ENCODE results near the gene RND2. TPM values are rescaled to one million over a fixed set of nuclear protein-coding genes. Genes with fewer than 3 reads are reported as not detected.

The RND2 gene
- total and polyA plus RNA-seq, 9 of the 15 experiments (the other 6 are each of a cell fraction or from before 2014, with no cell fraction given) = 0.15 to 1.9 (median 0.98) TPM

DNA sequence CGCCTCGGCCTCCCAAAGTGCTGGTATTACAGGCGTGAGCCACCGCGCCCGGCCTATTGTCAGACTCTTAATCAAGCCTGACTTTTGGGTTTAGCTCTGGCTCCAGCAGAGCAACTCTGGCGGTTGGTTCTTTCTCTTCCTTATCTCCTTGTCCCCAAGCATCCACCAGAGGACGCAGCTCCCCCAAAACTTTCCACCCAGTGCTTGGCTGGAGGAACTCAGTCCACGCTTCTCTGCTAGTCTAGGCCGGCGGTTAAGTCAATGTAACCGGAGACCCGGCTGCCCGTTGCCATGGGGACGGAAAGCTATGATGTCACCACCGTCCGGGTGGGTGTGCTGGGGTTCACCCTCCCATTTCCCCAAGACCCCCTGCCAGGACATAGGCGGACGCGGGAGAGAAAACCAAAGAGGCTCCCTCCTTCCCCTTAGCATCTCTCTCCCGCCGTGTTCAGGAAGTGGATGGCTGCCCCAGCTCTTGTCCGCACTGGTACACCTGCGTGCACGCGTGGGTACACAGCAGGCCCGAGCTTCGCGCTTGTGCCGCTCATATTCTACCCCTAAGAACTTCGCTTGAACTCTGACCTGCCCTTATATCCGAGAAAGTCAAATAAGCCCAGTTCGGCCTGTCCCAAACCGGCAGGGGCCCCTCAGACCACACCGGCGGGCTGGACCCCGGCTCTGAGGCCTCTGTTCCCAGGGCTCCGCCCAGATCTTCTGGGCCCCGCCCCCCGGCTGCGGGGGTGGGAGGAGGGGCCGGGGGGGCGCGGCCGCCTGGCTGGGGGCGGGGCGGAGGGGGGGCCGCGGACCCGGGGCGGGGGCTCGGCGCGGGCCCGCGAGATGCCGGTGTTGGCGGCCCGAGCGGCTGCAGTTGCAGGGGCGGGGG lies at the start of gene RND2 (continued):
- TF ChIP-seq MBD2 (IDR thresholded peaks at IDR 0.05; ENCODE audit: borderline replicate concordance, low read depth) (peak; percentile 44; the same call in 1 of the 2 replicates), ZFP36 (IDR thresholded peaks at IDR 0.05; ENCODE audit: low read depth, low read length, partially characterized antibody) (peak; percentile 53), CBX1 (IDR thresholded peaks at IDR 0.05; ENCODE audit: low read depth) (0 out of 2 replicates have a peak, but pooled peaks have one; percentile 41), POLR3G (IDR thresholded peaks at IDR 0.05; ENCODE audit: extremely low read depth, insufficient read length, insufficient replicate concordance) (no peak), RAD51 (IDR thresholded peaks at IDR 0.05; ENCODE audit: borderline replicate concordance, low read depth) (no peak), KDM1A (IDR thresholded peaks at IDR 0.05) (peak in 1 of 2 experiments; percentile 98; a peak in 2 of 4 replicates), SMAD3 (CRISPR knock-in tag; conservative IDR thresholded peaks at IDR 0.05) (no peak), ZC3H8 (IDR thresholded peaks at IDR 0.05) (0 out of 2 replicates have a peak, but pooled peaks have one; percentile 25)
- TF ChIP-seq, protein P1, sequence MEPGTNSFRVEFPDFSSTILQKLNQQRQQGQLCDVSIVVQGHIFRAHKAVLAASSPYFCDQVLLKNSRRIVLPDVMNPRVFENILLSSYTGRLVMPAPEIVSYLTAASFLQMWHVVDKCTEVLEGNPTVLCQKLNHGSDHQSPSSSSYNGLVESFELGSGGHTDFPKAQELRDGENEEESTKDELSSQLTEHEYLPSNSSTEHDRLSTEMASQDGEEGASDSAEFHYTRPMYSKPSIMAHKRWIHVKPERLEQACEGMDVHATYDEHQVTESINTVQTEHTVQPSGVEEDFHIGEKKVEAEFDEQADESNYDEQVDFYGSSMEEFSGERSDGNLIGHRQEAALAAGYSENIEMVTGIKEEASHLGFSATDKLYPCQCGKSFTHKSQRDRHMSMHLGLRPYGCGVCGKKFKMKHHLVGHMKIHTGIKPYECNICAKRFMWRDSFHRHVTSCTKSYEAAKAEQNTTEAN (CRISPR knock-in tag; IDR thresholded peaks at IDR 0.05) = no peak
- TF ChIP-seq, protein P2, sequence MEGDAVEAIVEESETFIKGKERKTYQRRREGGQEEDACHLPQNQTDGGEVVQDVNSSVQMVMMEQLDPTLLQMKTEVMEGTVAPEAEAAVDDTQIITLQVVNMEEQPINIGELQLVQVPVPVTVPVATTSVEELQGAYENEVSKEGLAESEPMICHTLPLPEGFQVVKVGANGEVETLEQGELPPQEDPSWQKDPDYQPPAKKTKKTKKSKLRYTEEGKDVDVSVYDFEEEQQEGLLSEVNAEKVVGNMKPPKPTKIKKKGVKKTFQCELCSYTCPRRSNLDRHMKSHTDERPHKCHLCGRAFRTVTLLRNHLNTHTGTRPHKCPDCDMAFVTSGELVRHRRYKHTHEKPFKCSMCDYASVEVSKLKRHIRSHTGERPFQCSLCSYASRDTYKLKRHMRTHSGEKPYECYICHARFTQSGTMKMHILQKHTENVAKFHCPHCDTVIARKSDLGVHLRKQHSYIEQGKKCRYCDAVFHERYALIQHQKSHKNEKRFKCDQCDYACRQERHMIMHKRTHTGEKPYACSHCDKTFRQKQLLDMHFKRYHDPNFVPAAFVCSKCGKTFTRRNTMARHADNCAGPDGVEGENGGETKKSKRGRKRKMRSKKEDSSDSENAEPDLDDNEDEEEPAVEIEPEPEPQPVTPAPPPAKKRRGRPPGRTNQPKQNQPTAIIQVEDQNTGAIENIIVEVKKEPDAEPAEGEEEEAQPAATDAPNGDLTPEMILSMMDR (IDR thresholded peaks at IDR 0.05 in 2 of 3, conservative IDR thresholded peaks at IDR 0.05 in 1 of 3; ENCODE audit: insufficient read depth in 2 of 3, low read depth in 1 of 3, low read length in 3 of 3) = peak; percentile 89 to 95 (median 90)
- TF ChIP-seq, protein P3, sequence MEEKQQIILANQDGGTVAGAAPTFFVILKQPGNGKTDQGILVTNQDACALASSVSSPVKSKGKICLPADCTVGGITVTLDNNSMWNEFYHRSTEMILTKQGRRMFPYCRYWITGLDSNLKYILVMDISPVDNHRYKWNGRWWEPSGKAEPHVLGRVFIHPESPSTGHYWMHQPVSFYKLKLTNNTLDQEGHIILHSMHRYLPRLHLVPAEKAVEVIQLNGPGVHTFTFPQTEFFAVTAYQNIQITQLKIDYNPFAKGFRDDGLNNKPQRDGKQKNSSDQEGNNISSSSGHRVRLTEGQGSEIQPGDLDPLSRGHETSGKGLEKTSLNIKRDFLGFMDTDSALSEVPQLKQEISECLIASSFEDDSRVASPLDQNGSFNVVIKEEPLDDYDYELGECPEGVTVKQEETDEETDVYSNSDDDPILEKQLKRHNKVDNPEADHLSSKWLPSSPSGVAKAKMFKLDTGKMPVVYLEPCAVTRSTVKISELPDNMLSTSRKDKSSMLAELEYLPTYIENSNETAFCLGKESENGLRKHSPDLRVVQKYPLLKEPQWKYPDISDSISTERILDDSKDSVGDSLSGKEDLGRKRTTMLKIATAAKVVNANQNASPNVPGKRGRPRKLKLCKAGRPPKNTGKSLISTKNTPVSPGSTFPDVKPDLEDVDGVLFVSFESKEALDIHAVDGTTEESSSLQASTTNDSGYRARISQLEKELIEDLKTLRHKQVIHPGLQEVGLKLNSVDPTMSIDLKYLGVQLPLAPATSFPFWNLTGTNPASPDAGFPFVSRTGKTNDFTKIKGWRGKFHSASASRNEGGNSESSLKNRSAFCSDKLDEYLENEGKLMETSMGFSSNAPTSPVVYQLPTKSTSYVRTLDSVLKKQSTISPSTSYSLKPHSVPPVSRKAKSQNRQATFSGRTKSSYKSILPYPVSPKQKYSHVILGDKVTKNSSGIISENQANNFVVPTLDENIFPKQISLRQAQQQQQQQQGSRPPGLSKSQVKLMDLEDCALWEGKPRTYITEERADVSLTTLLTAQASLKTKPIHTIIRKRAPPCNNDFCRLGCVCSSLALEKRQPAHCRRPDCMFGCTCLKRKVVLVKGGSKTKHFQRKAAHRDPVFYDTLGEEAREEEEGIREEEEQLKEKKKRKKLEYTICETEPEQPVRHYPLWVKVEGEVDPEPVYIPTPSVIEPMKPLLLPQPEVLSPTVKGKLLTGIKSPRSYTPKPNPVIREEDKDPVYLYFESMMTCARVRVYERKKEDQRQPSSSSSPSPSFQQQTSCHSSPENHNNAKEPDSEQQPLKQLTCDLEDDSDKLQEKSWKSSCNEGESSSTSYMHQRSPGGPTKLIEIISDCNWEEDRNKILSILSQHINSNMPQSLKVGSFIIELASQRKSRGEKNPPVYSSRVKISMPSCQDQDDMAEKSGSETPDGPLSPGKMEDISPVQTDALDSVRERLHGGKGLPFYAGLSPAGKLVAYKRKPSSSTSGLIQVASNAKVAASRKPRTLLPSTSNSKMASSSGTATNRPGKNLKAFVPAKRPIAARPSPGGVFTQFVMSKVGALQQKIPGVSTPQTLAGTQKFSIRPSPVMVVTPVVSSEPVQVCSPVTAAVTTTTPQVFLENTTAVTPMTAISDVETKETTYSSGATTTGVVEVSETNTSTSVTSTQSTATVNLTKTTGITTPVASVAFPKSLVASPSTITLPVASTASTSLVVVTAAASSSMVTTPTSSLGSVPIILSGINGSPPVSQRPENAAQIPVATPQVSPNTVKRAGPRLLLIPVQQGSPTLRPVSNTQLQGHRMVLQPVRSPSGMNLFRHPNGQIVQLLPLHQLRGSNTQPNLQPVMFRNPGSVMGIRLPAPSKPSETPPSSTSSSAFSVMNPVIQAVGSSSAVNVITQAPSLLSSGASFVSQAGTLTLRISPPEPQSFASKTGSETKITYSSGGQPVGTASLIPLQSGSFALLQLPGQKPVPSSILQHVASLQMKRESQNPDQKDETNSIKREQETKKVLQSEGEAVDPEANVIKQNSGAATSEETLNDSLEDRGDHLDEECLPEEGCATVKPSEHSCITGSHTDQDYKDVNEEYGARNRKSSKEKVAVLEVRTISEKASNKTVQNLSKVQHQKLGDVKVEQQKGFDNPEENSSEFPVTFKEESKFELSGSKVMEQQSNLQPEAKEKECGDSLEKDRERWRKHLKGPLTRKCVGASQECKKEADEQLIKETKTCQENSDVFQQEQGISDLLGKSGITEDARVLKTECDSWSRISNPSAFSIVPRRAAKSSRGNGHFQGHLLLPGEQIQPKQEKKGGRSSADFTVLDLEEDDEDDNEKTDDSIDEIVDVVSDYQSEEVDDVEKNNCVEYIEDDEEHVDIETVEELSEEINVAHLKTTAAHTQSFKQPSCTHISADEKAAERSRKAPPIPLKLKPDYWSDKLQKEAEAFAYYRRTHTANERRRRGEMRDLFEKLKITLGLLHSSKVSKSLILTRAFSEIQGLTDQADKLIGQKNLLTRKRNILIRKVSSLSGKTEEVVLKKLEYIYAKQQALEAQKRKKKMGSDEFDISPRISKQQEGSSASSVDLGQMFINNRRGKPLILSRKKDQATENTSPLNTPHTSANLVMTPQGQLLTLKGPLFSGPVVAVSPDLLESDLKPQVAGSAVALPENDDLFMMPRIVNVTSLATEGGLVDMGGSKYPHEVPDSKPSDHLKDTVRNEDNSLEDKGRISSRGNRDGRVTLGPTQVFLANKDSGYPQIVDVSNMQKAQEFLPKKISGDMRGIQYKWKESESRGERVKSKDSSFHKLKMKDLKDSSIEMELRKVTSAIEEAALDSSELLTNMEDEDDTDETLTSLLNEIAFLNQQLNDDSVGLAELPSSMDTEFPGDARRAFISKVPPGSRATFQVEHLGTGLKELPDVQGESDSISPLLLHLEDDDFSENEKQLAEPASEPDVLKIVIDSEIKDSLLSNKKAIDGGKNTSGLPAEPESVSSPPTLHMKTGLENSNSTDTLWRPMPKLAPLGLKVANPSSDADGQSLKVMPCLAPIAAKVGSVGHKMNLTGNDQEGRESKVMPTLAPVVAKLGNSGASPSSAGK (IDR thresholded peaks at IDR 0.05) = peak; percentile 42

All from K562 (cell line).